IPS-20b (cell line): ENCODE measurements around the gene C21orf58.
A peak's percentile ranks its signal among the peaks of the same experiment; 100 is the strongest.
"Not testable (repeated sequence)": the region's sequence is repeated elsewhere in the genome, so short reads cannot be mapped to it uniquely, and the experiment has no call there.

Source experiments
- H3K27ac ChIP-seq: one replicate; pipeline ENCODE4 v1.5.1; 2013; ENCODE audit warnings: low read length
- H3K27me3 ChIP-seq: 2 replicates; pipeline ENCODE4 v1.6.1; 2013; ENCODE audit warnings: mild to moderate bottlenecking, low read length, inconsistent platforms; ENCODE audit not compliant: insufficient read depth
- H3K36me3 ChIP-seq: 2 replicates; pipeline ENCODE4 v1.6.1; 2013; ENCODE audit warnings: low read depth, mild to moderate bottlenecking, inconsistent platforms, low read length, moderate library complexity; ENCODE audit not compliant: insufficient read depth
- H3K4me1 ChIP-seq: 2 replicates; pipeline ENCODE4 v1.6.1; 2013; ENCODE audit warnings: mild to moderate bottlenecking, control low read depth, inconsistent platforms, low read length, moderate library complexity; ENCODE audit not compliant: insufficient read depth
- H3K4me3 ChIP-seq: 2 replicates; pipeline ENCODE4 v1.5.1; 2013; ENCODE audit warnings: mild to moderate bottlenecking, low read length, inconsistent platforms
- H3K9ac ChIP-seq: 2 replicates; pipeline ENCODE4 v1.6.1; 2013; ENCODE audit warnings: low read depth, mild to moderate bottlenecking, inconsistent platforms, low read length, moderate library complexity
- H3K9me3 ChIP-seq: 2 replicates; pipeline ENCODE4 v1.6.1; 2013; ENCODE audit warnings: mild to moderate bottlenecking, low read depth, low read length, inconsistent platforms; ENCODE audit not compliant: insufficient read depth

C21orf58 gene

GRCh38 chr21:46323710-46324389, at the start of gene C21orf58, which contains the start of gene PCNT:
Gene C21orf58, minus strand, starts transcription at chr21:46323870. Its CDS starts 1,132 bp downstream, at chr21:46322738.
Gene PCNT, plus strand, starts transcription at chr21:46324156. Its CDS starts 73 bp downstream, at chr21:46324229.
- no peaks in the 10 kb centered on the region for H3K27me3 ChIP-seq
- no peaks in the 10 kb centered on the region for H3K9me3 ChIP-seq
- peak within 1 kb of the TSS; percentile 92 for H3K27ac ChIP-seq
- H3K9ac ChIP-seq = peak within 1 kb of the TSS; percentile 98
- peaks cover 34% of the 10 kb centered on the region for H3K36me3 ChIP-seq
- H3K4me3 ChIP-seq = peak within 1 kb of the TSS; percentile 85
- peaks cover 8% of the 10 kb centered on the region for H3K4me1 ChIP-seq

- H3K27ac ChIP-seq, H3K4me1 ChIP-seq, H3K9ac ChIP-seq, H3K27me3 ChIP-seq, H3K9me3 ChIP-seq, H3K4me3 ChIP-seq: not testable (repeated sequence)
- H3K36me3 ChIP-seq = peaks cover 34% of the 10 kb centered on the region
These were observed 49.3 kb upstream of the C21orf58 start for GRCh38 chr21:46372947-46373346.

GRCh38 chr21:46372014-46372485, 48.4 kb upstream of the C21orf58 start:
- Histone ChIP-seq H3K36me3 (peaks cover 42% of the 10 kb centered on the region), H3K27me3 (no peaks in the 10 kb centered on the region), H3K9me3 (no peaks in the 10 kb centered on the region), H3K4me1 (no peaks in the 10 kb centered on the region), H3K27ac (no peak overlapping the region), H3K9ac (no peak overlapping the region), H3K4me3 (no peak overlapping the region)

GRCh38 chr21:46371204-46372013, 47.7 kb upstream of the C21orf58 start:
- Histone ChIP-seq H3K27me3 (no peaks in the 10 kb centered on the region), H3K36me3 (peaks cover 48% of the 10 kb centered on the region), H3K27ac (no peak overlapping the region), H3K4me1 (no peaks in the 10 kb centered on the region), H3K9me3 (no peaks in the 10 kb centered on the region), H3K9ac (no peak overlapping the region), H3K4me3 (no peak overlapping the region)

GRCh38 chr21:46369520-46370235, 46.0 kb upstream of the C21orf58 start:
- H3K27me3 ChIP-seq = no peaks in the 10 kb centered on the region
- H3K4me1 ChIP-seq = no peaks in the 10 kb centered on the region
- no peak overlapping the region for H3K27ac ChIP-seq
- H3K36me3 ChIP-seq = peaks cover 66% of the 10 kb centered on the region
- no peak overlapping the region for H3K4me3 ChIP-seq
- H3K9me3 ChIP-seq = no peaks in the 10 kb centered on the region
- H3K9ac ChIP-seq = no peak overlapping the region

- Histone ChIP-seq H3K4me1 (no peaks in the 10 kb centered on the region), H3K4me3 (no peak overlapping the region), H3K27ac (no peak overlapping the region), H3K9me3 (no peaks in the 10 kb centered on the region), H3K9ac (no peak overlapping the region), H3K36me3 (peaks cover 71% of the 10 kb centered on the region), H3K27me3 (no peaks in the 10 kb centered on the region)
These were observed 45.0 kb upstream of the C21orf58 start for GRCh38 chr21:46368533-46369285.

- H3K36me3 ChIP-seq = peaks cover 78% of the 10 kb centered on the region
- H3K9ac ChIP-seq = no peak overlapping the region
- no peak overlapping the region for H3K4me3 ChIP-seq
- H3K4me1 ChIP-seq = no peaks in the 10 kb centered on the region
- H3K27me3 ChIP-seq = no peaks in the 10 kb centered on the region
- no peak overlapping the region for H3K27ac ChIP-seq
- no peaks in the 10 kb centered on the region for H3K9me3 ChIP-seq
These were observed 43.3 kb upstream of the C21orf58 start for GRCh38 chr21:46366966-46367365.

GRCh38 chr21:46366561-46366960, 42.9 kb upstream of the C21orf58 start:
- no peaks in the 10 kb centered on the region for H3K9me3 ChIP-seq
- H3K9ac ChIP-seq = no peak overlapping the region
- H3K4me3 ChIP-seq = no peak overlapping the region
- H3K4me1 ChIP-seq = no peaks in the 10 kb centered on the region
- H3K27me3 ChIP-seq = no peaks in the 10 kb centered on the region
- no peak overlapping the region for H3K27ac ChIP-seq
- peaks cover 78% of the 10 kb centered on the region for H3K36me3 ChIP-seq

GRCh38 chr21:46366091-46366490, 42.4 kb upstream of the C21orf58 start:
- peaks cover 81% of the 10 kb centered on the region for H3K36me3 ChIP-seq
- no peak overlapping the region for H3K27ac ChIP-seq

GRCh38 chr21:46363698-46364097, 40.0 kb upstream of the C21orf58 start:
- H3K36me3 ChIP-seq = peaks cover 82% of the 10 kb centered on the region
- H3K27me3 ChIP-seq = no peaks in the 10 kb centered on the region
- H3K27ac ChIP-seq = no peak overlapping the region
- H3K4me1 ChIP-seq = no peaks in the 10 kb centered on the region
- H3K9ac ChIP-seq = no peak overlapping the region
- H3K9me3 ChIP-seq = no peaks in the 10 kb centered on the region
- no peak overlapping the region for H3K4me3 ChIP-seq

More at GRCh38 chr21:46366091-46366490, 42.4 kb upstream of the C21orf58 start:
- H3K27me3 ChIP-seq = no peaks in the 10 kb centered on the region
- no peak overlapping the region for H3K4me3 ChIP-seq
- H3K9ac ChIP-seq = no peak overlapping the region
- H3K9me3 ChIP-seq = no peaks in the 10 kb centered on the region
- H3K4me1 ChIP-seq = no peaks in the 10 kb centered on the region

- Histone ChIP-seq H3K9me3 (no peaks in the 10 kb centered on the region), H3K4me1 (no peaks in the 10 kb centered on the region), H3K36me3 (peaks cover 83% of the 10 kb centered on the region), H3K27me3 (no peaks in the 10 kb centered on the region), H3K9ac (no peak overlapping the region), H3K4me3 (no peak overlapping the region), H3K27ac (no peak overlapping the region)
These were observed 39.3 kb upstream of the C21orf58 start for GRCh38 chr21:46362946-46363345.
